Gastroesophageal sphincter (tissue), 3 donors: ENCODE measurements around the gene HS3ST3A1.

Experiments
- CTCF ChIP-seq, 4 experiments: fragments of 200-600 bp in 2 of 4; fragments of 450-650 bp in 2 of 4; sonication (generic) in 1 of 4; IDR thresholded peaks; one replicate each; pipeline ENCODE4 v1.5.1; 2017 to 2019; ENCODE audit warnings: antibody characterized with exemption in 4 of 4, mild to moderate bottlenecking in 2 of 4, moderate library complexity in 2 of 4
- EP300 ChIP-seq: sonication (generic); formaldehyde crosslinking; IDR thresholded peaks from one replicate; pipeline ENCODE4 v1.6.1; 2017; ENCODE audit warnings: antibody characterized with exemption, mild to moderate bottlenecking
- POLR2AphosphoS5 ChIP-seq: sonication (generic); formaldehyde crosslinking; IDR thresholded peaks from one replicate; pipeline ENCODE4 v1.6.1; 2017; ENCODE audit warnings: antibody characterized with exemption

DNA sequence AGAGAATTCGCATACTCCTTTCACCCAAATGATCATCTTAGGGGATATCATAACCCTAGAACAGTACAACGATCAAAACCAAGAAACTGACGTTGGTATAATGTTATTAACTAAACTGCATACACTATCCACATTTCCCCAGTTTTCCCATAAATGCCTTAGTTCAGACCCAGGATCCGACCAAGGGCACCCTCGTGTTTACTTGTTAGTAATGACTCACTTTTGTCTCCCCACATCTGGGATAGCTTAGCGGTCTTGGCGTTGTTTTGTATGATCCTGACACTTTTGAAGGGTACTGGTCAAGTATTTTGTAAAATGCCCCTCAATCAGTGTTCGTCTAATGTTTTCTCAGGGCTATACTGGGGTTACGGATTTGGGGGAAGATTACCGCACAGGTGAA, 8.0 kb downstream of the HS3ST3A1 start:
- TF ChIP-seq CTCF (IDR thresholded peaks at IDR 0.05) (no peak), POLR2AphosphoS5 (no peak), EP300 (no peak)
